Body of pancreas (tissue), 4 donors: ENCODE data around the gene ANKRD23. TPM values are rescaled to one million over a fixed set of nuclear protein-coding genes. Genes with fewer than 3 reads are reported as not detected.
A peak's percentile ranks its signal among the peaks of the same experiment; 100 is the strongest.

Experiments
- ATAC-seq: fragments of 150-250 bp; one replicate; pipeline ENCODE4 v1.9.1; 2016
- DNase-seq, 4 donors: peaks; one replicate each; pipeline ENCODE4 v3.0.0-alpha.2; 2019
- H3K27ac ChIP-seq, 4 donors: fragments of 200-600 bp; sonication (generic); 1 replicate in 3 of 4; 2 replicates in 1 of 4; pipeline versions ENCODE4 v1.5.1 to v1.6.1; 2016 to 2019; ENCODE audit warnings: mild to moderate bottlenecking in 1 of 4, mixed read lengths in 1 of 4, moderate library complexity in 1 of 4
- H3K27me3 ChIP-seq, 2 donors: fragments of 200-600 bp; sonication (generic); one replicate each; pipeline ENCODE4 v1.6.0; 2016; ENCODE audit warnings: mild to moderate bottlenecking in 1 of 2
- H3K36me3 ChIP-seq, 2 donors: fragments of 200-600 bp; sonication (generic); replicated peaks in 1 of 2; 2 replicates each; pipeline ENCODE4 v1.5.1; 2016; ENCODE audit warnings: low read depth in 2 of 2; ENCODE audit not compliant: insufficient read depth in 1 of 2
- H3K4me1 ChIP-seq: fragments of 200-600 bp; sonication (generic); one replicate; pipeline ENCODE4 v1.6.0; 2016
- H3K4me3 ChIP-seq, 2 donors: fragments of 200-600 bp; sonication (generic); 1 replicate in 1 of 2; 2 replicates in 1 of 2; pipeline ENCODE4 v1.5.1; 2016 to 2019
- H3K9me3 ChIP-seq, 3 donors: fragments of 200-600 bp; sonication (generic); 1 replicate in 2 of 3; 2 replicates in 1 of 3; pipeline ENCODE4 v1.5.1; 2016
- CTCF ChIP-seq, 7 experiments: fragments of 450-650 bp in 4 of 7; fragments of 200-600 bp in 3 of 7; sonication (generic) in 3 of 7; IDR thresholded peaks; one replicate each; pipeline ENCODE4 v1.5.1; 2016 to 2019; ENCODE audit warnings: antibody characterized with exemption in 7 of 7
- POLR2A ChIP-seq, 3 donors: fragments of 450-650 bp; IDR thresholded peaks; one replicate each; pipeline ENCODE4 v1.6.1; 2016; ENCODE audit warnings: antibody characterized with exemption in 3 of 3, mild to moderate bottlenecking in 2 of 3
- WGBS, 2 donors: methylation state at CpG; one replicate each; pipeline ENCODE4 v1.1.5; 2017; 5-methylcytosine and 5-hydroxymethylcytosine counted together
- intact Hi-C: fragments of 100-400 bp; cut with DNase I; formaldehyde crosslinking; loops from one replicate; pipeline ENCODE4 v1.15.1; 2023
- total RNA-seq, 2 donors: library from RNA; depleted of rRNA; stranded (reverse); fragments of >200 nt; gene quantifications; one replicate each; pipeline ENCODE4 v1.1.0, GENCODE V29; 2016

The ANKRD23 gene
- total RNA-seq, 2 donors from 2014 or later, result 4.2 to 12.9 TPM

GRCh38 chr2:96857667-96858372 lies 14.0 kb upstream of the ANKRD23 start, which contains the start of gene ANKRD39:
ANKRD39 (minus strand) TSS chr2:96858016; CDS start chr2:96857987, 29 bp downstream.
- H3K27ac ChIP-seq, result peak within 1 kb of the TSS; percentile 59 to 81 (median 72)
- TF ChIP-seq POLR2A (IDR thresholded peaks at IDR 0.05) (peak; percentile 70 to 82 (median 82)), CTCF (IDR thresholded peaks at IDR 0.05) (peak; percentile 73 to 98 (median 81))
- 0% methylated on average over 11 to 81 of the region's 81 CpGs for whole genome bisulfite sequencing, 2 donors

GRCh38 chr2:96856776-96857666 lies 13.2 kb upstream of the ANKRD23 start:
- TF ChIP-seq CTCF (IDR thresholded peaks at IDR 0.05), result no peak
- no peak for TF ChIP-seq POLR2A (IDR thresholded peaks at IDR 0.05)
- H3K27ac ChIP-seq, result peak overlapping the region; percentile 59 to 81 (median 72)
- ATAC-seq, result no peak
- peak in 3 of 4 donors; percentile 23 to 42 (median 40) for DNase-seq
- no peaks in the 10 kb centered on the region for H3K27me3 ChIP-seq
- WGBS, 2 donors, result 15 to 22% methylated on average over 18 to 27 of the region's 27 CpGs
- intact Hi-C loops, result no loop called here
- H3K9me3 ChIP-seq, result no peaks in the 10 kb centered on the region
- H3K4me3 ChIP-seq, result peak overlapping the region; percentile 86 to 93
- H3K4me1 ChIP-seq, result peaks cover 24% of the 10 kb centered on the region
- H3K36me3 ChIP-seq, result peaks cover 0 to 3% of the 10 kb centered on the region in 2 donors

More at GRCh38 chr2:96857667-96858372, 14.0 kb upstream of the ANKRD23 start, which contains the start of gene ANKRD39:
- peak within 1 kb of the TSS; percentile 86 to 93 for H3K4me3 ChIP-seq
- peaks cover 0 to 3% of the 10 kb centered on the region in 2 donors for H3K36me3 ChIP-seq
- intact Hi-C loops, result no loop called here
- peak; percentile 97 for ATAC-seq
- DNase-seq, result peak; percentile 99
- no peaks in the 10 kb centered on the region for H3K27me3 ChIP-seq
- H3K4me1 ChIP-seq, result peaks cover 24% of the 10 kb centered on the region
- no peaks in the 10 kb centered on the region for H3K9me3 ChIP-seq

GRCh38 chr2:96853321-96853720 lies 9.5 kb upstream of the ANKRD23 start:
- Histone ChIP-seq H3K4me1 (peaks cover 12% of the 10 kb centered on the region), H3K27ac (no peak overlapping the region), H3K4me3 (no peak overlapping the region), H3K36me3 (peaks cover 0 to 5% of the 10 kb centered on the region in 2 donors), H3K27me3 (no peaks in the 10 kb centered on the region), H3K9me3 (no peaks in the 10 kb centered on the region)
- intact Hi-C loops, result no loop called here
- 91 to 93% methylated on average over 15 of the region's 15 CpGs for WGBS, 2 donors
- ATAC-seq, result no peak
- no peak for TF ChIP-seq POLR2A (IDR thresholded peaks at IDR 0.05)
- no peak for TF ChIP-seq CTCF (IDR thresholded peaks at IDR 0.05)
- no peak for DNase-seq

- intact Hi-C loops, result no loop called here
- ATAC-seq (no peak), DNase-seq (no peak)
- H3K4me3 ChIP-seq, result no peak overlapping the region
- peaks cover 12% of the 10 kb centered on the region for H3K4me1 ChIP-seq
- peaks cover 0 to 5% of the 10 kb centered on the region in 2 donors for H3K36me3 ChIP-seq
- 95% methylated on average over 6 of the region's 6 CpGs for WGBS, 2 donors
- H3K9me3 ChIP-seq, result no peaks in the 10 kb centered on the region
- H3K27me3 ChIP-seq, result no peaks in the 10 kb centered on the region
- H3K27ac ChIP-seq, result no peak overlapping the region
- TF ChIP-seq CTCF (IDR thresholded peaks at IDR 0.05) (no peak), POLR2A (IDR thresholded peaks at IDR 0.05) (no peak)
These were observed 8.8 kb upstream of the ANKRD23 start for GRCh38 chr2:96852667-96853066.
